ENCODE data around the gene NRF1.

GRCh38 chr7:129702316-129702715, 90.8 kb downstream of the NRF1 start:
- TF ChIP-seq ELF4 (IDR thresholded peaks at IDR 0.05) (no peak), ARNT (IDR thresholded peaks at IDR 0.05) (no peak), FOXA1 (IDR thresholded peaks at IDR 0.05) (no peak), FOXK2 (IDR thresholded peaks at IDR 0.05) (no peak), SUZ12 (IDR thresholded peaks at IDR 0.05) (no peak), NFRKB (IDR thresholded peaks at IDR 0.05) (no peak), TARDBP (IDR thresholded peaks at IDR 0.05) (no peak), BHLHE40 (IDR thresholded peaks at IDR 0.05; ENCODE audit: borderline replicate concordance) (no peak), SP1 (IDR thresholded peaks at IDR 0.05) (no peak)

All from HEK293T (cell line).